Epithelial cell of prostate (primary cell): ENCODE results near the gene ZNF343.

Experiments used
- DNase-seq: peaks from one replicate; pipeline ENCODE4 v3.0.0-alpha.2; 2011; ENCODE audit warnings: low read depth, low spot score
- H3K27ac ChIP-seq: fragments of 450-650 bp; 2 replicates; pipeline ENCODE4 v1.5.1; 2017; ENCODE audit warnings: mild to moderate bottlenecking

Gene ZNF343

GRCh38 chr20:2451939-2452732, 56.6 kb downstream of the ZNF343 start:
- no peak for DNase-seq
- no peak overlapping the region for H3K27ac ChIP-seq

- H3K27ac ChIP-seq, result no peak overlapping the region
- no peak for DNase-seq
These were observed 57.3 kb downstream of the ZNF343 start for GRCh38 chr20:2451422-2451821.

GRCh38 chr20:2449386-2449785, 59.3 kb downstream of the ZNF343 start:
- no peak for DNase-seq
- H3K27ac ChIP-seq, result no peak overlapping the region

GRCh38 chr20:2446845-2447244, 61.9 kb downstream of the ZNF343 start:
- DNase-seq, result no peak
- H3K27ac ChIP-seq, result no peak overlapping the region
